WERI-Rb-1 (cell line): Measurements from ENCODE around the gene ARHGAP26.

Source experiments
- DNase-seq: peaks from one replicate; pipeline ENCODE4 v3.0.0-alpha.2; 2020
- H3K27ac ChIP-seq: fragments of 250-450 bp; sonication (Bioruptor Pico); 2 replicates; pipeline ENCODE4 v1.5.1; 2020; ENCODE audit warnings: mild to moderate bottlenecking, moderate library complexity
- H3K27me3 ChIP-seq: fragments of 250-450 bp; sonication (Bioruptor Pico); 2 replicates; pipeline ENCODE4 v1.5.1; 2021; ENCODE audit warnings: mild to moderate bottlenecking, low read depth, moderate library complexity; ENCODE audit not compliant: insufficient read depth, severe bottlenecking
- H3K36me3 ChIP-seq: fragments of 250-450 bp; sonication (Bioruptor Pico); 2 replicates; pipeline ENCODE4 v1.5.1; 2020; ENCODE audit warnings: mild to moderate bottlenecking, moderate library complexity
- H3K4me3 ChIP-seq: 2 replicates; pipeline ENCODE4 v1.5.1; 2011; ENCODE audit warnings: low read depth, mild to moderate bottlenecking, control low read depth, low read length
- H3K9me3 ChIP-seq: fragments of 250-450 bp; sonication (Bioruptor Pico); 2 replicates; pipeline ENCODE4 v1.5.1; 2021; ENCODE audit warnings: mild to moderate bottlenecking, moderate library complexity; ENCODE audit not compliant: severe bottlenecking
- CTCF ChIP-seq: IDR thresholded peaks from 2 replicates; pipeline ENCODE4 v1.5.1; 2011; ENCODE audit warnings: low read depth, mild to moderate bottlenecking, control low read depth, inconsistent platforms, low read length

Gene ARHGAP26

GRCh38 chr5:142969624-142970439, 199.7 kb downstream of the ARHGAP26 start:
- Histone ChIP-seq H3K36me3 (no peaks in the 10 kb centered on the region), H3K27me3 (no peaks in the 10 kb centered on the region), H3K4me3 (no peak overlapping the region), H3K9me3 (no peaks in the 10 kb centered on the region), H3K27ac (no peak overlapping the region)
- no peak for DNase-seq
- TF ChIP-seq CTCF: no peak

DNA sequence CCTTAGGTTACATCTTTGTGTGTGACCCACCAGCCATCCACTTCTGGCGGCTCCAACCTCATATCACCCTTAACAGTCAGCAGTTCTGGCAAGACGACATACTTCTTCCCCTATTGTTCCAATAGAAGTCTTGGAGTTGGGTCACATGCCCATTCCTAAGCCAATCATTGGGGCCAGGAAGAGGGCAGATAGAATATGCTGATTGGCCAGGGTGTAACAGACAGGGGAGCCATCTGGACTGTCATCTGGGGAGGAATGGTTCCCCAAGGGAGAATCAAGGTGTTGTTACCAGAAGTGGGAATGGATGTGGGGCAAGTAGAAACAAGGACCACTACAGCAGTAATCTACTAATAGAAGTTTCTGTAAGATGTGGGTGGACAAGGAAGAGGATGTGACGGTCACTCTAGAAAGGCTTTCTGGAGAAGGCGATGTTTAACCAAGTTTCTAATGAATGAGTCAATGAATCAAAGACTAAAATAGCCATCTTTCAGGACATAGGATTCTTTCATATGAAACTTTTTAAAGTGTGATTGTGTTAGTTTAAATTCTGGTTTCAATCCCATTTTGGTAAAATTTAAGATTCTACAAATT, 200.4 kb downstream of the ARHGAP26 start:
- TF ChIP-seq CTCF: no peak
- H3K36me3 ChIP-seq: no peaks in the 10 kb centered on the region
- H3K9me3 ChIP-seq: no peaks in the 10 kb centered on the region
- no peak for DNase-seq
- no peak overlapping the region for H3K27ac ChIP-seq
- H3K27me3 ChIP-seq: no peaks in the 10 kb centered on the region
- no peak overlapping the region for H3K4me3 ChIP-seq

DNA sequence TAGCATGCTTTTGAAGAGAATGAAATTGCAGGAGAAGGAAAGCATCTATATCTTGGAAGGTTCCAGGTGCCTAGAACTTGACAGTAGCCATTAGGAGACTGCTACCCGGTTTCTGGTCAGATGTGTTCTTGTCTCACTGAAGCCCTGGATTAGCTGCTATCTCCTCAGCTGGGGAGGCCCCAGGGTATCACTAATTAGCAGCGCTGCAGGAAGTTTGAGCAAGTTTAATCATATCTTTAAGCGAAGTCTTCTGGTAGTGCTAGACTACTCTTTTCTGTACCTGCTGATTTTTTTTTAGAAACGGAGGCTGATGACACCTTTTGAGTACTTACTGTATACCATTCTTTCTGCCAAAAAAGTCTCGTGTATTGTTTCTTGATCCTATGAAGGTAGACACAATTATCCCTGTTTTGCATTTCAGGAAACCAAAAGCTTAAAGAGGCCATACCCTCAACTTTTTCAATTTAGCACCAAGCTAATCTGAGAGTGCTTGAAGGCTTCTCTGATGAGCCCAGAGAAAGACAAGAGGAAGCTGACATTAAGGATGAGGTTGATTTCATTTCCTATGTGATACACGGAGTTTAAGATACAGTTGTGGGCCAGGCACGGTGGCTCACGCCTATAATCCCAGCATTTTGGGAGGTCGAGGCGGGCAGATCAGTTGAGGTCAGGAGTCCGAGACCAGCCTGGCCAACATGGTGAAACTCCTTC, 201.3 kb downstream of the ARHGAP26 start:
- no peak for DNase-seq
- no peaks in the 10 kb centered on the region for H3K9me3 ChIP-seq
- H3K36me3 ChIP-seq: no peaks in the 10 kb centered on the region
- no peak overlapping the region for H3K4me3 ChIP-seq
- H3K27me3 ChIP-seq: no peaks in the 10 kb centered on the region
- TF ChIP-seq CTCF: no peak
- H3K27ac ChIP-seq: no peak overlapping the region

GRCh38 chr5:142972064-142972570, 201.9 kb downstream of the ARHGAP26 start:
- Histone ChIP-seq H3K27me3 (no peaks in the 10 kb centered on the region), H3K9me3 (no peaks in the 10 kb centered on the region), H3K27ac (no peak overlapping the region), H3K4me3 (no peak overlapping the region), H3K36me3 (no peaks in the 10 kb centered on the region)
- no peak for DNase-seq
- no peak for TF ChIP-seq CTCF

GRCh38 chr5:142973932-142974331, 203.8 kb downstream of the ARHGAP26 start:
- no peaks in the 10 kb centered on the region for H3K36me3 ChIP-seq
- no peak overlapping the region for H3K4me3 ChIP-seq
- no peaks in the 10 kb centered on the region for H3K9me3 ChIP-seq
- no peaks in the 10 kb centered on the region for H3K27me3 ChIP-seq
- TF ChIP-seq CTCF: no peak
- DNase-seq: no peak
- H3K27ac ChIP-seq: no peak overlapping the region
